GM21786 (cell line): Measurements from ENCODE around the gene ZAR1L.
"Not testable (repeated sequence)": the region's sequence is repeated elsewhere in the genome, so short reads cannot be mapped to it uniquely, and the experiment has no call there.

ENCODE experiments used
- ATAC-seq: cut with Tn5 transposase; IDR thresholded peaks from one replicate; pipeline ENCODE4 v1.9.1; 2021; ENCODE audit not compliant: unreplicated experiment

The ZAR1L gene

GRCh38 chr13:32315238-32316027 is at the start of gene ZAR1L, which contains the start of gene BRCA2:
Gene ZAR1L, minus strand, starts transcription at chr13:32315363. Its CDS starts 3,438 bp downstream, at chr13:32311925.
Gene BRCA2, plus strand, starts transcription at chr13:32315508. Its CDS starts 953 bp downstream, at chr13:32316461.
- ATAC-seq, result peak; percentile 92

- ATAC-seq, result no peak
Observed at GRCh38 chr13:32362574-32362973, 47.4 kb upstream of the ZAR1L start.

GRCh38 chr13:32355935-32356334 is 40.8 kb upstream of the ZAR1L start:
- ATAC-seq, result not testable (repeated sequence)

GRCh38 chr13:32354040-32354439 is 38.9 kb upstream of the ZAR1L start:
- peak; percentile 79 for ATAC-seq

- not testable (repeated sequence) for ATAC-seq
Observed at GRCh38 chr13:32350839-32351441, 35.8 kb upstream of the ZAR1L start.

- no peak for ATAC-seq
Observed at GRCh38 chr13:32347651-32348050, 32.5 kb upstream of the ZAR1L start.

GRCh38 chr13:32340914-32341313 is 25.8 kb upstream of the ZAR1L start:
- ATAC-seq, result no peak

GRCh38 chr13:32334671-32335070 is 19.5 kb upstream of the ZAR1L start:
- no peak for ATAC-seq

GRCh38 chr13:32330441-32330840 is 15.3 kb upstream of the ZAR1L start:
- no peak for ATAC-seq

- no peak for ATAC-seq
Observed at GRCh38 chr13:32323912-32324311, 8.7 kb upstream of the ZAR1L start.

GRCh38 chr13:32320528-32320927 is 5.4 kb upstream of the ZAR1L start:
- ATAC-seq, result no peak

- no peak for ATAC-seq
Observed at GRCh38 chr13:32317716-32318465, 2.7 kb upstream of the ZAR1L start.

- ATAC-seq, result no peak
Observed at GRCh38 chr13:32316501-32316900, 1.3 kb upstream of the ZAR1L start.

- ATAC-seq, result peak; percentile 40
Observed at GRCh38 chr13:32316028-32316339, 821 bp upstream of the ZAR1L start.

- peak; percentile 3 for ATAC-seq
Observed at GRCh38 chr13:32314271-32315237, 609 bp downstream of the ZAR1L start.

GRCh38 chr13:32311188-32311897 is 3.8 kb downstream of the ZAR1L start:
- no peak for ATAC-seq

- no peak for ATAC-seq
Observed at GRCh38 chr13:32310134-32310706, 4.9 kb downstream of the ZAR1L start.

GRCh38 chr13:32309312-32310133 is 5.6 kb downstream of the ZAR1L start:
- ATAC-seq, result no peak

- no peak for ATAC-seq
Observed at GRCh38 chr13:32305646-32306045, 9.5 kb downstream of the ZAR1L start.
